Smooth muscle cell (in vitro differentiated cells): ENCODE measurements around the gene RBM4B. TPM values are rescaled to one million over a fixed set of nuclear protein-coding genes. Genes with fewer than 3 reads are reported as not detected.

Experiments
- DNase-seq: peaks from one replicate; lab custom pipeline; 2025; ENCODE audit not compliant: unreplicated experiment; lab: John Stamatoyannopoulos, UW
- H2AFZ ChIP-seq: fragments of 200-600 bp; sonication (generic); 2 replicates; pipeline ENCODE4 v1.6.0; 2016; ENCODE audit warnings: antibody characterized with exemption, low read depth, mild to moderate bottlenecking
- H3F3A ChIP-seq: fragments of 200-600 bp; sonication (generic); 2 replicates; pipeline ENCODE4 v1.6.0; 2017; ENCODE audit warnings: antibody characterized with exemption, low read depth
- H3K27ac ChIP-seq: fragments of 200-600 bp; sonication (generic); 2 replicates; pipeline ENCODE4 v1.5.1; 2016; ENCODE audit warnings: low read depth, mild to moderate bottlenecking
- H3K27me3 ChIP-seq: fragments of 200-600 bp; sonication (generic); 2 replicates; pipeline ENCODE4 v1.6.1; 2016; ENCODE audit warnings: low read depth, mild to moderate bottlenecking
- H3K36me3 ChIP-seq: fragments of 200-600 bp; sonication (generic); 2 replicates; pipeline ENCODE4 v1.5.1; 2016; ENCODE audit warnings: low read depth
- H3K4me1 ChIP-seq: fragments of 200-600 bp; sonication (generic); 2 replicates; pipeline ENCODE4 v1.5.1; 2016; ENCODE audit warnings: low read depth
- H3K4me2 ChIP-seq: fragments of 200-600 bp; sonication (generic); 2 replicates; pipeline ENCODE4 v1.6.0; 2016; ENCODE audit warnings: mild to moderate bottlenecking
- H3K4me3 ChIP-seq: fragments of 200-600 bp; sonication (generic); 2 replicates; pipeline ENCODE4 v1.5.1; 2016; ENCODE audit warnings: mild to moderate bottlenecking
- H3K79me2 ChIP-seq: fragments of 200-600 bp; sonication (generic); 2 replicates; pipeline ENCODE4 v1.6.0; 2016; ENCODE audit warnings: low read depth, mild to moderate bottlenecking
- H3K9ac ChIP-seq: fragments of 200-600 bp; sonication (generic); 2 replicates; pipeline ENCODE4 v1.6.0; 2016; ENCODE audit warnings: low read depth
- H3K9me3 ChIP-seq: fragments of 200-600 bp; sonication (generic); replicated peaks from 2 replicates; pipeline ENCODE4 v1.5.1; 2016; ENCODE audit warnings: low read depth
- H4K20me1 ChIP-seq: fragments of 200-600 bp; sonication (generic); 2 replicates; pipeline ENCODE4 v1.6.0; 2016; ENCODE audit warnings: low read depth
- WGBS: methylation state at CpG from one replicate; pipeline ENCODE4 v1.1.7; 2016; ENCODE audit warnings: low lambda C conversion rate; 5-methylcytosine and 5-hydroxymethylcytosine counted together
- polyA plus RNA-seq: library from polyadenylated mRNA; unstranded; fragments of >200 nt; fragmentation: Nextera tagmentation; extraction: Ambion mirVana; gene quantifications from 2 replicates; pipeline ENCODE4 v1.2.1, GENCODE V29; 2016
- total RNA-seq: library from RNA; depleted of rRNA; stranded (reverse); fragments of >200 nt; gene quantifications from 2 replicates; pipeline ENCODE4 v1.2.3, GENCODE V29; 2014
- TF ChIP-seq, protein P1 (sequence below): fragments of 200-600 bp; sonication (generic); IDR thresholded peaks from 2 replicates; pipeline ENCODE4 v1.5.1; 2017; ENCODE audit warnings: borderline replicate concordance, mild to moderate bottlenecking, antibody characterized with exemption; ENCODE audit not compliant: insufficient read depth, poor library complexity, severe bottlenecking

RBM4B gene
- total and polyA plus RNA-seq, 2 experiments from 2014 or later = 17.0 to 17.8 TPM

DNA sequence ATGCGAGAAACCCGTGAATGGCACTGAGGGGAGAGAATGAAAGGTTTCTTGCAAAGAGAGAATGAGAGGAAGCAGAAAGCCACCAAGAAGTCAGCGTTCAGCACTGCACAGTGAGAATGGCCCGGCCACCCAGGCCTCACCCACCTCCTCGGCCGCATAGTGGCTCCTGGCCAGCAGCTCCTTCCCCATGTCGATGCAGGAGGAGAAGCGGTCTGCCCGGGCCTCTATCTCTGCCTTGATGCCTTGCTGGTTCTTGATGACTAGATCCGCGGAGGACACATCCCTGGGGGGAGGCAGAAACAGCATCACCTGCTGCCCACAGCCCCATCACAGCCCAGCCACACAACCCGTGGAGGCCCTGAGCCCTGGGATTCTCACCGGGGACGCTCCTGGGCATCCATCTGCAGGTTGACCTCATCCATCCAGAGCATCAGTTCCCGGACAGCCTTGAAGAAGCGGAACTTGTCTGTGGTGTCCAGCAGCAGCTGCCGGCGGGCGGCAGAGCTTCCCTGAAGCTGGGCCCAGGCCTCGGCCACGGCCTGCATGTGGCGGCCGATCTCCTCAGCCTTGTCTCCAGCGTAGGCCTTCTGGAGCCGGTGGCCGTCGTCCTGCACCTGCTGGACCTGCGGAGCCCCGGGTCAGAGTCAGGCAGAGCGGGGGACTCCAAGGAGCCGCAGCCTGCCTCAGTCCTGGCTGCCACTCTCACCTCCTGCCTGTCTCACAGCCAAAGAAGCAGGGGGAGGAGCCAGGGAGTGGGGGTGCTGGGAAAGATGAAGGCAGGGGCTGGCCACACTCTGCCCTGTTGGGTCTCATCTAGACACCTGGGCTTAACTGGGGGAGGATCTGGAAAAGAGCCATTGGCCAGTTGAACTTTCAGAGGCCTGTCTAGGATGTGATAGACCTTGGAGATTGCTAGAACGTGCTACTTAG is 12.2 kb upstream of the RBM4B start:
- no peak overlapping the region for H2AFZ ChIP-seq
- TF ChIP-seq, protein P1, sequence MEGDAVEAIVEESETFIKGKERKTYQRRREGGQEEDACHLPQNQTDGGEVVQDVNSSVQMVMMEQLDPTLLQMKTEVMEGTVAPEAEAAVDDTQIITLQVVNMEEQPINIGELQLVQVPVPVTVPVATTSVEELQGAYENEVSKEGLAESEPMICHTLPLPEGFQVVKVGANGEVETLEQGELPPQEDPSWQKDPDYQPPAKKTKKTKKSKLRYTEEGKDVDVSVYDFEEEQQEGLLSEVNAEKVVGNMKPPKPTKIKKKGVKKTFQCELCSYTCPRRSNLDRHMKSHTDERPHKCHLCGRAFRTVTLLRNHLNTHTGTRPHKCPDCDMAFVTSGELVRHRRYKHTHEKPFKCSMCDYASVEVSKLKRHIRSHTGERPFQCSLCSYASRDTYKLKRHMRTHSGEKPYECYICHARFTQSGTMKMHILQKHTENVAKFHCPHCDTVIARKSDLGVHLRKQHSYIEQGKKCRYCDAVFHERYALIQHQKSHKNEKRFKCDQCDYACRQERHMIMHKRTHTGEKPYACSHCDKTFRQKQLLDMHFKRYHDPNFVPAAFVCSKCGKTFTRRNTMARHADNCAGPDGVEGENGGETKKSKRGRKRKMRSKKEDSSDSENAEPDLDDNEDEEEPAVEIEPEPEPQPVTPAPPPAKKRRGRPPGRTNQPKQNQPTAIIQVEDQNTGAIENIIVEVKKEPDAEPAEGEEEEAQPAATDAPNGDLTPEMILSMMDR = no peak
- H3K4me3 ChIP-seq = no peak overlapping the region
- no peaks in the 10 kb centered on the region for H3K36me3 ChIP-seq
- H4K20me1 ChIP-seq = no peaks in the 10 kb centered on the region
- no peak for DNase-seq
- H3K27ac ChIP-seq = no peak overlapping the region
- WGBS = 94% methylated on average over 32 of the region's 32 CpGs
- no peaks in the 10 kb centered on the region for H3K9me3 ChIP-seq
- H3K4me2 ChIP-seq = no peak overlapping the region
- H3K9ac ChIP-seq = no peak overlapping the region
- no peaks in the 10 kb centered on the region for H3K27me3 ChIP-seq
- no peaks in the 10 kb centered on the region for H3F3A ChIP-seq
- H3K4me1 ChIP-seq = no peaks in the 10 kb centered on the region
- no peaks in the 10 kb centered on the region for H3K79me2 ChIP-seq

DNA sequence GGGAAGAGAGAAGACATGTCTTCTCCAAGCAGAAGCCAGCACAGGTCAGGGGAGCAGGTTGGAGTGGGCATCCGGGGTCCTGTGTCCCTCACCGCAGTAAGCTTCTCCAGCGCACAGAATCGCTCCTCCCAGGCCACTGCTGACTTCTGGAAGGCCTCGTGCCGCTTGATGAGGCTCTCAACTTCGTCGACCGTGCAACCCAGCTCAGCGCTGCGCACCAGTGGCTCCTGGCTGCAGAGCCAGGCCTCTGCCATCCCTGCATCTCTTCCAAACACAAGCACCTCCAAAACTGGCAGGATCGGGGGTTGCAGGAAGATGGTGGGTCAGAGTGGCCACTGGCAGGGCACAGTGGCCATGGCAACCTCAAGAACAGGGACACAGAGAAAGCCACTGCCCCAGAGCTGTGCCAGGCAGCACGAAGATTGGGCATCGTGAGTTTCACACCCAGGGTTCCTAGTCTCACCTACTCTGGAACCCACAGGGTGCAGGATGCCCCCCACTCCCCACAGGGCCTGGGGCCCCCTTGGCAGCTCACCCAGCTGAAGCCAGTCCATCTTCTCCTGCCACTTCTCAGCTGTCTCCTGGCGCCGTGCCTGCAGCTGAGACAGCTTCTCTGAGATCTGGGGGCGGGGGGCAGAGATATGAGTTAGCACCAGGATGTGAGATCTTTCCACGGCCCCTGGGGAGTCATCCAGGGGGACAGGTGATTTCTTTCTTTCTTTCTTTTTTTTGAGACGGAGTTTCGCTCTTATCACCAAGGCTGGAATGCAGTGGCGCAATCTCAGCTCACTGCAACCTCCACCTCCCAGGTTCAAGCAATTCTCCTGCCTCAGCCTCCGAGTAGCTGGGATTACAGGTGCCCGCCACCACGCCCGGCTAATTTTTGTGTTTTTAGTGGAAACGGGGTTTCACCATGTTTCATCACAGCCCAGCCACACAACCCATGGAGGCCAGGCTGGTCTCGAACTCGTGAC is 11.2 kb upstream of the RBM4B start:
- Histone ChIP-seq H3K27me3 (no peaks in the 10 kb centered on the region), H3F3A (no peaks in the 10 kb centered on the region), H3K36me3 (no peaks in the 10 kb centered on the region), H3K4me1 (no peaks in the 10 kb centered on the region), H3K4me3 (no peak overlapping the region), H2AFZ (no peak overlapping the region), H3K27ac (no peak overlapping the region), H4K20me1 (no peaks in the 10 kb centered on the region), H3K79me2 (no peaks in the 10 kb centered on the region), H3K9me3 (no peaks in the 10 kb centered on the region), H3K4me2 (no peak overlapping the region), H3K9ac (no peak overlapping the region)
- no peak for DNase-seq
- TF ChIP-seq, protein P1 = no peak
- 92% methylated on average over 27 of the region's 28 CpGs for WGBS

DNA sequence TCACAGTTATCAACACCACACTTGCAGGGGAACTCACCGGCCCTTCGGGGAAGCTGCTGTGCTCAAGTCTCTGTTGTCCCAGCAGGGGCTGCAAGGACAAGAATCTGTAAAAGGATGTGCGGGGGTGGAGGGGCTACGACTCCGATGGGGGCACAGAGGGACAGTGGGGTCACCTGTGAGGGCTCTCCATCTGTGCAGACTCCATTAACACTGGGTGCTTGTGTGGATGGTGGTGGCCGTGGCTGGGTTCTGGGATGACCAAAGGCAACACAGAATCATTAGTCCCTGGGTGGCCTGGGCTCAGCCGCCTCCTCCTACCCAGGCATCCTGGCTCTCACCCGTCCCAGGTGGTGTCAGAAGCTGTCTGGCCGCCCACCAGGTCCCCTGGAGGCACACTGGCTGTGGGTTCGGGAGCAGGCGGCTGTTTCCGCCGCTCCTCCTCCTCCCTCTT is 10.2 kb upstream of the RBM4B start:
- Histone ChIP-seq H3K4me2 (no peak overlapping the region), H4K20me1 (no peaks in the 10 kb centered on the region), H3K27ac (no peak overlapping the region), H3K4me1 (no peaks in the 10 kb centered on the region), H3K9me3 (no peaks in the 10 kb centered on the region), H2AFZ (no peak overlapping the region), H3F3A (no peaks in the 10 kb centered on the region), H3K27me3 (no peaks in the 10 kb centered on the region), H3K9ac (no peak overlapping the region), H3K79me2 (no peaks in the 10 kb centered on the region), H3K4me3 (no peak overlapping the region), H3K36me3 (no peaks in the 10 kb centered on the region)
- DNase-seq = no peak
- TF ChIP-seq, protein P1 = no peak
- WGBS = 94% methylated on average over 12 of the region's 13 CpGs
